NB4 (cell line): ENCODE data around the gene PCDHB10.
"Not testable (repeated sequence)": the region's sequence is repeated elsewhere in the genome, so short reads cannot be mapped to it uniquely, and the experiment has no call there.

Experiments
- MYC ChIP-seq: IDR thresholded peaks from 2 replicates; pipeline ENCODE4 v1.6.1; 2011; ENCODE audit warnings: low read depth, low read length
- POLR2A ChIP-seq: IDR thresholded peaks from 2 replicates; pipeline ENCODE4 v1.6.1; 2011; ENCODE audit warnings: mild to moderate bottlenecking; ENCODE audit not compliant: insufficient read length; ENCODE audit errors: extremely low read depth
- TF ChIP-seq, protein P1 (sequence below): IDR thresholded peaks from one replicate; pipeline ENCODE4 v1.5.1; 2012; ENCODE audit warnings: low read depth, low read length
- TF ChIP-seq, protein P2 (sequence below): IDR thresholded peaks from 2 replicates; pipeline ENCODE4 v1.6.1; 2011; ENCODE audit warnings: low read depth, low read length

DNA sequence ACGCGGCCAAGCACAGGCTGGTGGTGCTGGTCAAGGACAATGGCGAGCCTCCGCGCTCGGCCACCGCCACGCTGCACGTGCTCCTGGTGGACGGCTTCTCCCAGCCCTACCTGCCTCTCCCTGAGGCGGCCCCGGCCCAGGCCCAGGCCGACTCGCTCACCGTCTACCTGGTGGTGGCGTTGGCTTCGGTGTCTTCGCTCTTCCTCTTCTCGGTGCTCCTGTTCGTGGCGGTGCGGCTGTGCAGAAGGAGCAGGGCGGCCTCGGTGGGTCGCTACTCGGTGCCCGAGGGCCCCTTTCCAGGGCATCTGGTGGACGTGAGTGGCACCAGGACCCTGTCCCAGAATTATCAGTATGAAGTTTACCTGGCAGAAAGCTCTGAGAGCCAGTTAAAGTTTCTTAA is 34.3 kb upstream of the PCDHB10 start:
- TF ChIP-seq, protein P1, sequence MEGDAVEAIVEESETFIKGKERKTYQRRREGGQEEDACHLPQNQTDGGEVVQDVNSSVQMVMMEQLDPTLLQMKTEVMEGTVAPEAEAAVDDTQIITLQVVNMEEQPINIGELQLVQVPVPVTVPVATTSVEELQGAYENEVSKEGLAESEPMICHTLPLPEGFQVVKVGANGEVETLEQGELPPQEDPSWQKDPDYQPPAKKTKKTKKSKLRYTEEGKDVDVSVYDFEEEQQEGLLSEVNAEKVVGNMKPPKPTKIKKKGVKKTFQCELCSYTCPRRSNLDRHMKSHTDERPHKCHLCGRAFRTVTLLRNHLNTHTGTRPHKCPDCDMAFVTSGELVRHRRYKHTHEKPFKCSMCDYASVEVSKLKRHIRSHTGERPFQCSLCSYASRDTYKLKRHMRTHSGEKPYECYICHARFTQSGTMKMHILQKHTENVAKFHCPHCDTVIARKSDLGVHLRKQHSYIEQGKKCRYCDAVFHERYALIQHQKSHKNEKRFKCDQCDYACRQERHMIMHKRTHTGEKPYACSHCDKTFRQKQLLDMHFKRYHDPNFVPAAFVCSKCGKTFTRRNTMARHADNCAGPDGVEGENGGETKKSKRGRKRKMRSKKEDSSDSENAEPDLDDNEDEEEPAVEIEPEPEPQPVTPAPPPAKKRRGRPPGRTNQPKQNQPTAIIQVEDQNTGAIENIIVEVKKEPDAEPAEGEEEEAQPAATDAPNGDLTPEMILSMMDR = not testable (repeated sequence)
- TF ChIP-seq POLR2A, MYC: not testable (repeated sequence)
- TF ChIP-seq, protein P2, sequence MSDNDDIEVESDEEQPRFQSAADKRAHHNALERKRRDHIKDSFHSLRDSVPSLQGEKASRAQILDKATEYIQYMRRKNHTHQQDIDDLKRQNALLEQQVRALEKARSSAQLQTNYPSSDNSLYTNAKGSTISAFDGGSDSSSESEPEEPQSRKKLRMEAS = not testable (repeated sequence)
